NAMALWA (cell line): ENCODE measurements around the gene SLC46A1.

Source experiments
- DNase-seq: peaks from one replicate; pipeline ENCODE4 v3.0.0-alpha.2; 2015; ENCODE audit warnings: low spot score

Gene SLC46A1

DNA sequence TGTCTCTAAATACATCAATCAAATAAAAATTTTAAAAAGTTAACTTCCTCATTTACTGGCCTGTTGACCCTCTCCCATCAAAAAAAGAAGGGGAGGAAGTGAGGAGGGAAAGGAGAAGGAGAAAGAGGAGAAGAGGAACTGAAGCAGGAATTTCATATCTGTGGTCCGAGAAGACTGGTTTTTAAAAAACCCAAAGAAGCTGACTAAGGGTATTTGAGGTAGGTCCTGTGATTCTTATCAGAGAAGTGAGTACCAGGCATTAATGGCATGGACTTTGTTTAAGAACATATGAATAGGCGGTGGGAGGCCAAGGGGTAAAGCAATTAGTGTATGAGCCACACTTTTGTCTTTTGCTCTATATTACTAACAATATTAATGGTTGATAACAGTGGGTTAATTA, 2.0 kb downstream of the SLC46A1 start:
- no peak for DNase-seq

DNA sequence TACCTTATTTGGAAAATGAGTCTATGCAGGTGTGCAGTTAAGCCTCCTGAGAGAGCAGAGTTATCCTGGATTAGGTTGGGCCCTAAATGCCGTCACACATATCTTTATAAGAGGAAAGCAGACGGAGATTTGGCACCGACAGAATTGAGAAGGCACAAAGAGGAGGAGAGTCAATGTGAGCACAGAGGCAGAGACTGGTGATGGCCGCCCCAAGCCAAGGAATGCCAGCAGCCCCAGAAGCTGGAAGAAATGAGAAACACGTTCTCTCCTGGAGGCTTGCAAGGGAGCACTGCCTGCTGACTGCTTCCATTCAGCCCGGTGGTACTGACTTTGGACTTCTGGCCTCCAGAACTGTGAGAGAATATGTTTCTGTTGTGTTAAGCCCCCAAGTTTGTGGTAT, 3.2 kb downstream of the SLC46A1 start:
- no peak for DNase-seq

DNA sequence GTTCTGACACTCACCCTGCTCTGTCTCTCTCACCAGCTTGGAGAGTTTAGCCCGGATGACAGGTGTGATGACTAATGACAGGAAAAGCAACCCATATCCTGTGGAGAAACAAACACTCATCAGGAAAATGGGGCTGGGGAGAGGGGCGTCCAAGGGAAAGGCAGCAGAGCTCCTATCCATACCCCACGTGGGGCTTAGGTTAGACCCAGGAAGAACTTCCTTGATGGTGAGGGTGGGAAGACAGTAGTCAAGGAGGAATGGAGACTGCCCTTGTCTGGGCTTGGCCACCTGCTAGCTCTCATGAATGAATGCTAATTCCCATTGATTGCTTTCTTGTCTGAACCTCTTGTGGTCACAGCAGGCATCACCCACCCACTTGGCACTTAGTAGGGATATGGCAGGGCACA, 3.8 kb downstream of the SLC46A1 start:
- DNase-seq = no peak

DNA sequence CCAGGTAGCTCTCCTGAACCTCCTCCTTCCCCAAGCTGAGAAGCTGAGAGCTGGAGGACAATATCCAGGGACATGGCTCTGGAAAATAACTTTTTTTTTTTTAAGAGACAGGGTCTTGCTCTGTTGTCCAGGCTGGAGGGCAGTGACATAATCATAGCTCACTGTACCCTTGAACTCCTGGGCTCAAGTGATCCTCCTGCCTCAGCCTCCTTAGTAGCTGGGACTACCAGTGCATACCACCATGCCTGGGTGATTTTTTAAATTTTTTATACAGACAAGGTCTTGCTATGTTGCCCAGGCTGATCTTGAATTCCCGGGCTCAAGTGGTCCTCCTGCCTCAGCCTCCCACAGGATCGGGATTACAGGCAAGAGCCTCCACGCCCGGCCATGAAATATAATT, 6.2 kb downstream of the SLC46A1 start:
- DNase-seq = no peak

DNA sequence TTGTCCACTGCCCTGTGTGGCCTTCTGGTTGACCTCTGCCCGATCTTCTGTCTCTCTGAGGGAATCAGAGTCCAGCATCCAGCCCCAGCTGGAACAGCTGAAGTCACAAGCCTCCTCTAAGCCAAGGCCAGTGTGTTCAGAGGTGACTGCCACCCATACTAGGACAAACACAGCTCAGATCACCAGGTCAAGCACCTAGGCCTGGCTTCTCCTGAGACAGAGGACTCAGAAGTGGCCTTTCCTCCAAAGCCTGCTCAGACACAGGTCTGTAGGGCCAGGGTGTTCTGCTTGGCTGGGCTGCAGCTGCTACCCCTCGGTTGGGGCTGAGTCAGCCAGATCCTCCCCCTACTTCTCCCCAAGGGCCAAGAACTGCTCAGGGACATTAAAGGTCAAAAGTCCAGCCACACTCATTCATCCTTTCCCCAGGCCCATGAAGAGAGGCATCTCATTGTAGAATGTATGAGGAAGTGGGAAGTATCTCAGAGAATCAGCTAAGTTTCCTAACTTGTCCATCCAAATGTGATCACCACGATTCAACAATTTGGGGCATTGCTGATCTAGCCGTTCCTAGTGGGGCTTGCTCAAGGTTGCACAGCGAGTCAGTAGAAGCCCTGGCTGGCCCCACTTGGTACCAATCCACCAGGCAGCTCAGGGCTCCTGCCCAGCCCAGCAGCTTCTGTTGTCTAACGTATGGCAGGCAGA, 7.6 kb downstream of the SLC46A1 start:
- no peak for DNase-seq

DNA sequence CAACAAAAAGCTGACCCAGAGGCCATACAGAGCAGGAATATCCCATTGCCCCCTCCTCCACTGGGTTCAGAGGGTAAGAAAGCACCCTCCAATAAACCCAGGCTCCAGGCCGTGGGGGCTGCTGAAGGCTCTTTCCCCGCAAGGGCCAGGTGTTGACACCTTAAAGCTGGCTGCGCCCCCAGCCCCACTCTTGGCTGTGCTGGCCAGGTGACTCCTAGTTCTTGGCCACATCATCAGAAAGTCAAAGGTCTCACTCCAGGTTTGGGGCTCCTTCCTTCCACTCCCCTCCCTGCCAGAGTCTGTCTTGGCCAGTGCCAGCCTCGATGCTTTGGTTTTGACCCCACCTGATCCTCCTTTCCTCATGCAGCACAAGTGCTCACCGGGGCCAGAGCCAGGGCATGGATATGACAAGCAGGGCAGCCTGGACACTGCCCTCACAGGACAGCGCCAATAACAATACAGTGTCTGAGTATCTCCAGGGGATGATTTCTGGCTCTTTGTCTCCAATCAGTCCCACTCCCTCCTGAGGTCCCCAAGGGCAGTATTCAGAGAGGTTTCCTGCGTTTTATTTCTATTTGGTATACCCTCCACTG, 8.2 kb downstream of the SLC46A1 start:
- DNase-seq = no peak

DNA sequence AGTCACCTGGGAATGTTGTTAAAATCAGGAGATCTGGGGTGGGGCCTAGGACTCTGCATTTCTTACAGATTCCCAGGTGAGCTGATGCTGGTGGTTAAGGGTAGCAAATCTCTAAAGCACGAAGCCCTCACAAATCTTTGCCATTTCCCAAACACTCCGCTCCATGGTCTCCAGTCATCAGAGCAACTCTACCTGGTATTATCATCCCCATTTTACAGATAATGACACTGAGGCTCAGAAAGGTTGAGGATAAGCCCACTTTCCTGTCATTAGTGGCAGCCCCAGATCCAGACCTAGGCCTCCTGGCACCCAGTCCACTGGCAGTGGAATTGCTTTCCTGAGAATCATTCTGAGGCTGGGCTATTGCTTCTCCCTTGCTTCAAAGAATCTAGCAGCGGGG, 8.7 kb downstream of the SLC46A1 start:
- no peak for DNase-seq

DNA sequence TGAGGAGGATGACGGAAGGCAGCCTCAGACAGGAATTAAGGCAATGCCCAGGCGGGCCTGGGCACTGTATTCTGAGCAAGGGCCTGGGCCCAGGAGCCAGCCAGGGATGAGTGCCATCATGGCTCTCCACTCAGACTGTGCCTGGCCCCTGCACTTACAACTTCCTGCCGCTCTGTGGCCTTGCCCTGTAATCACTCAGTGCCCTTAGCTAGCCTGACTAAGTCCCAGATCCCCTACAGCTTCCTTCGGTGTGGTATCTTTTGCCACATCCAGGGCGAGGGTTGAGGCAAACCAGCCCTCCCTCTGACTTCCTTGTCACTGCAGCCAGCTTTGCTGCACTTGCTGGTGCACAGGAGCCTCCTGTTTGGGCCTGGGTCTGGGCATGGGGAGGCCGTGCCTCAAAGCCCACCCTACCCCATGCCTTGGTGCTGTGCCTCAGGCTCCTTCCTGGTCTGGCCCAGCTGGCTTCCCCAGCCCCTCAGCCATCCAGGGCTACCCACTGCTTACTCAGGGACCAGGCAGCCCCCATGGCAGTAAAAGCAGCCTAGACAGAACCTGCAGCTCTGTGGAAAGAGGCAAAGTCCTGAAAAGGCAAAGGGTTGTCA, 9.3 kb downstream of the SLC46A1 start:
- no peak for DNase-seq

DNA sequence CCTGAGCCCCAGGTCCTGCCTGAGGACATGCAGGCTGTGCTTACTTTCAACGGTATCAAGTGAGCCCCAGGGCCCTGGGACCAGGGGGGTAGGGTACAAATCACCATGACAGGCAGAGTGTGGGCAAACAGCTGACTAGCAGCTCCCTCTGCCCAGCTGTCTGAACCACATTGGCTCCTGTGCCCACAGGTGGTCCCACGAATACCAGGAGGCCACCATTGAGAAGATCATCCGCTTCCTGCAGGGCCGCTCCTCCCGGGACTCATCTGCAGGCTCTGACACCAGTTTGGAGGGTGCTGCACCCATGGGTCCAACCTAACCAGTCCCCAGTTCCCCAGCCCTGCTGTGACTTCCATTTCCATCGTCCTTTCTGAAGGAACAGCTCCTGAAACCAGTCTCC, 10.0 kb downstream of the SLC46A1 start:
- DNase-seq = no peak

DNA sequence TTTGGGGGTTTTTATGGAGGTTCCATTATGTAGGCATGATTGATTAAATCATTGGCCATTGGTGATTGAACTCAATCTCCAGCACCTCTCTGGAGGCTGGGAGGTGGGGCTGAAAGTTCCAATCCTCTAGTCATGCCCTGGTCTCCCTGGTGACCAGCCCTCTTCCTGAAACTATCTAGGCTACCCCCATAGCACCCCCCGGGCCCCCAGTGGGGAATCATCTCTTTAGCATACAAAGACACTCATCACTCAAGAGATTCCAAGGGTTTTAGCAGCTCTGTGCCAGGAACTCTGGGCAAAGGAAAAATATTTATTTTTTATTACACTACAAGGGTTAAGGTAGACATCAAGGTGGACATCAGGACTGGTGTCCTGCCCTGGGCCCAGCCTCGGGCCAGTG, 10.6 kb downstream of the SLC46A1 start:
- DNase-seq = no peak

DNA sequence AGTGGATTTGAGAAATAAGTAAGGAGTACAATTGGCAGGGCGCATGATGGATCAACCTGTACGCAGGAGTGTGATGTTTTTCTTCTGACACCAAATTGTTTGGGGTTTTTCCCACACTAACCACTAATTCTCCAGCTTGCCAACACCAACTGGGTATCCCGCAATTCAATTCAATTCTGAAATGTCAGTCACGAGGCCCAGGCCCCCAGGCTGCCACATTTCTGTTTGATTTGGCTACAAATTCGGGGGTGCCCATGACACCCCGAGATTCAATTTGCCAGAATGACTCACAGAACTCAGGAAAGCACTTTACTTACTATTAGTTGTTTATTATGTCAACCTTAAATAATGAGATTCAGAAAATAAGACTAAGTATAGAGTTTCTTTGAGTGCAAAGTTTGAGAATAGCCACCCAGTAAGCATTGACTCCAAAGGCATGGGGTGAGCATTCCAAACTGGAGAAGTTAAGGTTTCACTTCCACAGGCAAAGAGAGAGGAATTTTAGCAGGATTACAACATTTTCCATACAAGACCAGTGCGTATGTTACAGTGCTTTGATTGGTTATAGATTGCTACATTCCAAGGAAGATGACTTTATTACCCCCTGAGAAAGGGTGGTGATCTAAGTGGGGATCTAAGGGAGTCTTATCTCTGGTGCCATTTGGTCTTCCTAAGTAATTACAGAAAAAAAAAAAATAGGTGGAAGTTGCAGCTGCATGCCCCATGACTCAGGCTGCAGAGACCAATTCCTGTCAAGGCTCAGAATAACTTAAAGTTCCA, 11.5 kb downstream of the SLC46A1 start:
- no peak for DNase-seq

DNA sequence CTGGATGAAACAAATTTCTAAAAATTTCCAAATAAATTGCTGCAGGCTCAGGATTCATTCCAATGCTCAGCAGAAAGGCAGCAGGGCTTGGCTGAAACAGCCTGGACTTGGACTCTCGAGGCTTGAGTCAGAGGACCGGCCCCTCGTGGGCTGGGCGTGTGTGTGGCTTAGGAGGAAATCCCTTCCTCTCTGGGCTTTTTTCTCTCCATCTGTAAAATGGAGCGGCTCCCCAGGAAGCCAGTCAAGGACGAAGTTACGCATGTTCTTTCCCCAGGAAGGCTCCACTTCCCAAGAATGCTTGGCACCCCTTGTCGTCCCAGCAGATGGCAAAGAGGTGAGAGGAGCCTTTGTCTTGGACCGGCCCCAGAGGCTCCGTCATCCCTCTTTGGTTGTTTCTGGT, 13.5 kb downstream of the SLC46A1 start:
- DNase-seq = no peak

DNA sequence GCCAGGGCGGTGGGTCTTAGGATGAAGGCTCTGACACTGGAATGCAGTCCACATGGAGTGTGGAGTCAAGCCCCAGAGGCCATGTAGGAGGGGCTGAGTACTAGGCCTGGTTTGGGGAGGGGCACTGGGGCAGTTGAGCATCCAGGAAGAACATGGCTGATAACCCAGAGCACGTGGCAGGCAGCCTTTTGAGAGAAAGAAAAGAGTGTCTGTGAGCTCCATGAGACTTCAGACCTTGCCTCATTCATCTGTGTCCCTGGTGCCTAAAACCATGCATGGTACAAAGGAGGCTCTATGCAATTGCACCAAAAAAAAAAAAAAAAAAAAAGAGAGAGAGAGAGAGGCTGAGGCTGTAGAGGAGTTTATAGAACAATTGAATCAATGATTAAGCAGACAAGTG, 14.6 kb downstream of the SLC46A1 start:
- DNase-seq = no peak

DNA sequence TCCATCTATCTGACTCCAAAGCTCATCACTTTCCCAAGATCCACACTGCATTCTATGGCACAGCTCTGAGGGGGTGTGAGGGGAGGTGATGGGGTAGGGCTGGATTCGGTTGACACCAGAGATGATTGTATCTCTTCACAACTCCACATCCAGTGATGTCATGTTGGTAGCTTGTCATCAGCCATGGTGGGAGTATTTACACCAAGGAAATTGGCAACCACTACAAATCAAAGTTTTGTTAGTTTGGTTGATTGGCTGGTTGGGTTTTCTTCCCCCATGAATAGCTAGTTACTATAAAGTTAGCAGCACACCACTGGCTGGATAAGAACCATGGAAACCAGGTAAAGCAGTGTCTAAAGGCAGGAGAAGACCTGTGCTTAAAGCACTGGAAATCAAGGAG, 15.0 kb downstream of the SLC46A1 start:
- no peak for DNase-seq

DNA sequence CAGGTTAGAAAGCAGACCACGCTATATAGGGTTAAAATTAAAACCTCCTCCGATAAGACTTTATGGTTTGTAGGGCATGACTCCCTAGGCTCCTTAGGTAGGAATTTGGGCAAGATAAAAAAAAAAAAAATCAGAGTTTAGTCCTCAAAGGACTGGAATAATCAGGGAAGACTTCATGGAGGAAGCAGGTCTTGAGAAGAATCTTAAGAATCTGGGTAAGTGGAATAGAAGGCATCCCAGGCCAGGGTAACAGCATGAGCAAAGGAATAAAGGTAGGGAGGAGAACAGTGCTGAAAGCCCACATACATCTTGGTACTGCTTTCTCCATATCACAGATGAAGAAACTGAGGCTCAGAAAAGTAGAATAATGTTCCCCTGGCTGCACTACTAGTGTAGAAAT, 15.4 kb downstream of the SLC46A1 start:
- no peak for DNase-seq

DNA sequence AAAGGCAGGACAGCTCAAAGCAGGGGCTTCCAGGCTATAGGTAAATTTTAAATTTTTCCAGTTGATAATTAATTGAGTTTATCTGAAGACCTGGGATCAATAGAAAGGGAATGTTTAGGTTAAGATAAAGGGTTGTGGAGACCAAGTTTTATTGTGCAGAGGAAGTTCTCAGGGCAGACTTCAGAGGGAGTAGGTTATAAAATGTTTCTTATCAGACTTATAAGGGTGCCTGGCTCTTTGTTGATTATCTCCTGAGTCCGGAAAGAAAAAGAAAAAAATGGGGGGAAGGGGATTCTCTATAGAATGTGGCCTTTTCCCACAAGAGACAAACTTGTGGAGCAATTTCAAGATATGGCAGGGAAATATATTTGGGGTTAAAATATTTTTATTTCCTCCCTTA, 15.9 kb downstream of the SLC46A1 start:
- DNase-seq = no peak

DNA sequence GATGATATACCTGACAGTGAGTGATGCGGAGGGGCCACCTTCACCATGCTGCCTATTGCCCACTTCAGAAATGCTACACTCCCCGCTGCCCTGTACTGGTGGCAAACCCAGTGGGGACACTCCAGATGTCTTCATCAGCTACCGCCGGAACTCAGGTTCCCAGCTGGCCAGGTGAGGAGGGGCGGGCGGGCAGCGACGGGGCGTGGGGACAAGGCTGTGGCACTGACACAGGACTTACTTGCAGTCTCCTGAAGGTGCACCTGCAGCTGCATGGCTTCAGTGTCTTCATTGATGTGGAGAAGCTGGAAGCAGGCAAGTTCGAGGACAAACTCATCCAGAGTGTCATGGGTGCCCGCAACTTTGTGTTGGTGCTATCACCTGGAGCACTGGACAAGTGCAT, 17.9 kb downstream of the SLC46A1 start:
- no peak for DNase-seq

DNA sequence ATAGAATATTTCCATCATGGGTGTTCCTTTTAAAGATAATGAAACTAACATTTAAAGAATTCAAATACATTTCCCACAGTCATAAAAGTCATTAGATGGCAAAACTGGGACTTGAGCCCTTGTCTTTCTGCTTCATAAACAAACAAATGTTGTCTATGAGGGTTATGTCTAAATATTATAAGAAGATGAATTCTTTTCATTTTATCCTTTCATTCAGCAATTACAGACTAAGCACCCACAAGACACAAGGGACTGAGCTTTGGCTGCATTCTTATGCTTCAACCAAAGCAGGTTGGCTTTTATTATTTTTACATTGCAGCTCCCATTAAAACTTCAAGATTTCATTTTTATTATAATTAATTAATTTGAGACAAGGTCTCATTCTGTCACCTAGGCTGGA, 19.6 kb downstream of the SLC46A1 start:
- DNase-seq = no peak

DNA sequence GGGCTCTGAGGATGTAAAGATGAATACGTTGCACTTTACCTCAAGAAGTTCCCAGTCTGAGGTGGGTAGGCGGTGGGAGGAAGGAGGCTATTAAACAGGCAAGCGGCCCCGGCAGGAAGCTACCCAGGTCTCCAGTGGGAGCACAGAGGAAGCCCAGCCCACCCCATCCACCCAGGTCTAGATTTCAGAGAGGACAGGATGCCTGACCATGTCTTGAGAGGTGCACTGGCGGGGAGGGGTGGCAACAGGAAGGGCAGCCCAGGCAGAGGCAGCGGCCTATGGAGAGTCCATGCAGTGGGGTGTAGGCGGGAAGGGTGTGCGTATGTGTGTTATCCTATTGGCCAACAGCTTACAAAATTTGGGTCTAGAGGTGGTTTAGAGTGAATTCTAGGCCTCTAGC, 20.6 kb downstream of the SLC46A1 start:
- no peak for DNase-seq

DNA sequence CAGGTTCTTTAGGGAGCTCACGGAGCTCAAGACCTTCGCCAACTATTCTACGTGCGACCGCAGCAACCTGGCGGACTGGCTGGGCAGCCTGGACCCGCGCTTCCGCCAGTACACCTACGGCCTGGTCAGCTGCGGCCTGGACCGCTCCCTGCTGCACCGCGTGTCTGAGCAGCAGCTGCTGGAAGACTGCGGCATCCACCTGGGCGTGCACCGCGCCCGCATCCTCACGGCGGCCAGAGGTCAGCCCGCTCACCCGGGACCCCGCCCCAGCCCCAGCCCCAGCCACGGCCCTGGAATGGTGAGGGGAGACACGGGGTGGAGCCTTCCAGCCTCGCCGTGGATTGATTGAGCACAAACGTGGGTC, 21.0 kb downstream of the SLC46A1 start:
- DNase-seq = no peak

DNA sequence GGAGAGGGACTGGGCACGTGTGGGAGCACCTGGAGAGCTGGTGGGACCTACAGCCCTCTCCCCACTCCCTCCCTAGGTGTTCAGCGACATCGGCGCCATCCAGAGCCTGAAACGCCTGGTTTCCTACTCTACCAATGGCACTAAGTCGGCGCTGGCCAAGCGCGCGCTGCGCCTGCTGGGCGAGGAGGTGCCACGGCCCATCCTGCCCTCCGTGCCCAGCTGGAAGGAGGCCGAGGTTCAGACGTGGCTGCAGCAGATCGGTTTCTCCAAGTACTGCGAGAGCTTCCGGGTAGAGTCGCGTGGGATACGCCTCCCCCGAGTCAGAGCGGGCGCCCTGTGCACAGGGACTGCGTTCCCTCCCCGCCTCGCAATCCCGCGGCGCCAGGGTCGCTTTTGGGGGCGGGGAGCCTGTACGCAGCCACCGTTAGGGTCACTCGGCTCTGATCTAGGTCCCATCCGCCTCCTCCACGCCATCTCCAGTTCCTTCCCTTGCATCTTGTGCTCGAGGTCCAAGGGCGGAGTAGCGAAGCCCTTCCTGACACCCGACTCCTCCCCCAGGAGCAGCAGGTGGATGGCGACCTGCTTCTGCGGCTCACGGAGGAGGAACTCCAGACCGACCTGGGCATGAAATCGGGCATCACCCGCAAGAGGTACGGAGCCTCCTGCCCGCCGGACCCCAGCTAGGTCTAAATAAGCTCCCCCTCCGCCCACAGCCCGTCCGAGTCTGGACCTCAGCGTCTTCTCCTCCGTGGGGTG, 21.6 kb downstream of the SLC46A1 start:
- DNase-seq = no peak

DNA sequence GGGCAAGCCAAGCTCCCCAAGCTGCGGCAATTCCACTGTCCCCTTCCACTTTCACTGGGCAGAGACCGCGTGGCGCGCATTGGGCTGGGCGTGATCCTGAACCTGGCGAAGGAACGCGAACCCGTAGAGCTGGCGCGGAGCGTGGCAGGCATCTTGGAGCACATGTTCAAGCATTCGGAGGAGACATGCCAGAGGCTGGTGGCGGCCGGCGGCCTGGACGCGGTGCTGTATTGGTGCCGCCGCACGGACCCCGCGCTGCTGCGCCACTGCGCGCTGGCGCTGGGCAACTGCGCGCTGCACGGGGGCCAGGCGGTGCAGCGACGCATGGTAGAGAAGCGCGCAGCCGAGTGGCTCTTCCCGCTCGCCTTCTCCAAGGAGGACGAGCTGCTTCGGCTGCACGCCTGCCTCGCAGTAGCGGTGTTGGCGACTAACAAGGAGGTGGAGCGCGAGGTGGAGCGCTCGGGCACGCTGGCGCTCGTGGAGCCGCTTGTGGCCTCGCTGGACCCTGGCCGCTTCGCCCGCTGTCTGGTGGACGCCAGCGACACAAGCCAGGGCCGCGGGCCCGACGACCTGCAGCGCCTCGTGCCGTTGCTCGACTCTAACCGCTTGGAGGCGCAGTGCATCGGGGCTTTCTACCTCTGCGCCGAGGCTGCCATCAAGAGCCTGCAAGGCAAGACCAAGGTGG, 24.7 kb downstream of the SLC46A1 start:
- no peak for DNase-seq
